Fibroblast of skin of abdomen (primary cell): ENCODE data around the gene BDH1.
"Not testable (repeated sequence)": the region's sequence is repeated elsewhere in the genome, so short reads cannot be mapped to it uniquely, and the experiment has no call there.

Source experiments
- DNase-seq: peaks from one replicate; pipeline ENCODE4 v3.0.0-alpha.2; 2013

Gene BDH1

DNA sequence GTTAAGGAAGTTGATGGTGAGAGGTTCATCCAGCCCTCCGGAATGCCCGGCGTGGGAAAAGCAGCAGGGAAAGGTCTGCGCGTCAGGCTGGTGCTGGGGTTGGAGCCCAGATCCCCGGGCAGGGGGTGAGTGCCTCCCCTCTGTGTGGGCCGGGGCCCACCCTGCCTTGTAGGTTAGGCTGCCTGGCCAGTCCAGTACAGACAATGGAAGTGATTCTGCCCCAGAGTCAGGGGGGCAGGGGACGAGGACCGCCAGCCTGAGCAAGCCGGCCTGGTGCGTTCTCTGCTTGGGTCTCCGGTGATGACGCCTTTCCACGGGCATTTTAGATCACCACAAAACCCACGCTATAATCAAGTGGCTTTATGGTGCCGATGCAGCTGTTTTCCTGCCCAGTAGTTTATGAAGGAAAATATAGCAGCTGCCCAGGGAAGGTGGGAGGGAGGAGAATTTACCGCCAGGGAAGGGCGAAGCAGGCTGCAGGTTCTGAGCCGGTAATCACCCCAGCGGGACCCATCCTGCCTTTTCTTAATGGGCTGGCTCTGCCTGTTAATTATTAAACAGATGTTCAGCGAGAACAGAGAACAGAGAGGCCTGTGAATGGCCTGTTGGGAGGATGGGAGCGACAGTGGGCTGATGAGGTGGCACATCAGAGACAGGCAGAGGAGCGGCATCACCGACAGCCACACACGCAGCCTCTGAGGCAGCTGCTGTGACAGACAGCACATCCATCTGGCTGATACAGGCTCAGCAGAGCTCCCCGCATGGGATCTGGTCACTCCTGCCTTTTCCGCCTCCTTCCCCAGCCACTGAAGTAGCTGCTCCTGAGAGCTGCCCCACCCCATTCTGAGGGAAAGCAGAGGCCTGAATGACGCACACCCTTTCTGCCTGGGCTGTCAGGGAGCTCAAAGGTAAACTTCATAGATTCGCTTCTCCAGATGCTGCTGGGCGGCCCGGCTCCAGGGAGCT, 35.2 kb downstream of the BDH1 start:
- DNase-seq = peak; percentile 64

DNA sequence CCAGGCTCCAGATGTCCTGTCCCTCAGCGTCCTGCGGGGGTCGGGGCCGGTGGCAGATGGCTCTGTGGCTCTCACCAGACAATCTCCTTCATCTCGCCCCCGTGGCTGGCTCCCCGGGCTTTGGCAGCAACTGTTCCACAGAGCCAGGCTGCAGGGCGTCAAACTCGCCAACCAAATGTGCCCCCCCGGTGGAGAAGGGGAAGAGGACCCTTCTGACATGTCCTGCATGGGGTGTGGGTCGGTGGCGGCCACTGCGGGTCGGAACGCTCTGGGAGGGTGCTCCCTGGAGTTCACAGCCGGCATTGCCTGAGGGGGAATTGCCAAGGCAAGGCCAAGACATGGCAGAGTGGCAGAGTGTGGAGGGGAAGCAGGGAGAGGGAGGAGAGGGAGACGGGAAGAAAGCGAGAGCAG, 36.0 kb downstream of the BDH1 start:
- DNase-seq = no peak

DNA sequence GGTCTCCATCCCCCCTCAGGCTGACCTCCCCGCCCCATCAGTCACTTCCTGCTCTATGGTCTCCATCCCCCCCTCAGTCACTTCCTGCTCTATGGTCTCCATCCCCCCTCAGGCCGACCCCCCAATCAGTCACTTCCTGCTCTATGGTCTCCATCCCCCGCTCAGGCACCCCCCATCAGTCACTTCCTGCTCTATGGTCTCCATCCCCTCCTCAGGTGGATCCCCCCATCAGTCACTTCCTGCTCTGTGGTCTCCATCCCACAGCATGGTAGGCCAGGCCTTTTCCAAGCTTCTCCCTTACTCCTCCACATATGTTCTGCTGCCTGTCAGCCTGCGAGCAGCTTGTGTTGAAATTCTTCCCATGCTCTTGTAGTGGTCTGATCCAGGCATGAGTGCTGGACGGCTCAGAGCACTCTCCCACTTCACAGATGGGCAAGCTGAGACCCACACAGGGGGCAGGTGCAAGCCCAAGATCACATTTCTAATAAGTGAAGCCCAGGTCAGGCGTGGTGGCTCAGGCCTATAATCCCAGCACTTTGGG, 36.8 kb downstream of the BDH1 start:
- DNase-seq = no peak

DNA sequence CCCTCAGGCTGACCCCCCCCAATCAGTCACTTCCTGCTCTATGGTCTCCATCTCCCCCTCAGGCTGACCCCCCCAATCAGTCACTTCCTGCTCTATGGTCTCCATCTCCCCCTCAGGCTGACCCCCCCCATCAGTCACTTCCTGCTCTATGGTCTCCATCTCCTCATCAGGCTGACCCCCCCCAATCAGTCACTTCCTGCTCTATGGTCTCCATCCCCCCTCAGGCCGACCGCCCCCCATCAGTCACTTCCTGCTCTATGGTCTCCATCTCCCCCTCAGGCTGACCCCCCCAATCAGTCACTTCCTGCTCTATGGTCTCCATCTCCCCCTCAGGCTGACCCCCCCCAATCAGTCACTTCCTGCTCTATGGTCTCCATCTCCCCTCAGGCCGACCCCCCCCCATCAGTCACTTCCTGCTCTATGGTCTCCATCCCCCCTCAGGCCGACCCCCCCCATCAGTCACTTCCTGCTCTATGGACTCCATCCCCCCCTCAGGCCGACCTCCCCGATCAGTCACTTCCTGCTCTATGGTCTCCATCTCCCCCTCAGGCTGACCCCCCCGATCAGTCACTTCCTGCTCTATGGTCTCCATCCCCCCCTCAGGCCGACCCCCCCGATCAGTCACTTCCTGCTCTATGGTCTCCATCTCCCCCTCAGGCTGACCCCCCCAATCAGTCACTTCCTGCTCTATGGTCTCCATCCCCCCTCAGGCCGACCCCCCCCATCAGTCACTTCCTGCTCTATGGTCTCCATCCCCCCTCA, 37.7 kb downstream of the BDH1 start:
- not testable (repeated sequence) for DNase-seq

DNA sequence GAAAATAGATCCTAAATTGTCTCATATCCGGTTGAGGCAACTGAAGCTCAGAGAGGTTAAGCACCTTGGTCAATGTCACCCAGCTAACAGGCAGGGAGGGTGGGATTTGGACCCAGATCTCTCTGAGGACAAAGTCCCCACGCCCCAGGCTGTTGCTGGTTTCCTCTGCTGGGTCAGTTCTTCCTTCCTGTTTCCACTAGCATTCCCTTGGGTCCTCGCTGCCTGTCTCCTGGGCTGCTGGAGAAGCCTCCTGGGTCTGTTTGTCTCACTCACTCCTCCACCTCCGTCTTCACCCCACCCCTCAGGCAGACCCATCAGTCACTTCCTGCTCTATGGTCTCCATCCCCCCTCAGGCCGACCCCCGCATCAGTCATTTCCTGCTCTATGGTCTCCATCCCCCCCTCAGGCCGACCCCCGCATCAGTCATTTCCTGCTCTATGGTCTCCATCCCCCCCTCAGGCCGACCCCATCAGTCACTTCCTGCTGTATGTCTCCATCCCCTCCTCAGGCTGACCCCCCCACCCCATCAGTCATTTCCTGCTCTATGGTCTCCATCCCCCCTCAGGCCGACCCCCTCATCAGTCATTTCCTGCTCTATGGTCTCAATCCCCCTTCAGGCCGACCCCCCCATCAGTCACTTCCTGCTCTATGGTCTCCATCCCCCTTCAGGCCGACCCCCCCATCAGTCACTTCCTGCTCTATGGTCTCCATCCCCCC, 38.7 kb downstream of the BDH1 start:
- peak; percentile 43 for DNase-seq

DNA sequence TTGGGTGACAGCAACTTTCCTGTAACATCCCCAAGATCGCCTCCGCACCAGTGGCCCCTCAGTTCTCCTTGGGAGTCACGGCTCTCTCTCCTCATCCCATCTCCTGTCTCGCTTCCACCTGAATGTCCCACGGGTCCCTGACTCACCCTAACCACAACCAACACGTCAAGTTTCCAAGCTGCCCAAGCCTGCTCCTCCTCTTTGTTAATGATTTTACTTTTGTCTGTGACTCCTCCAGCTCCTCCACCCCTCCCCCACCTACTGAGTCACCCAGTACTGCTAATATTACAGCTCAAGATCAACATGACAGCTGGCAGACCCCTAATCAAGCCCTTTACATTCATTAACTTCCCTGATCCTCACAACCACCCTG, 39.3 kb downstream of the BDH1 start:
- DNase-seq = peak; percentile 94

DNA sequence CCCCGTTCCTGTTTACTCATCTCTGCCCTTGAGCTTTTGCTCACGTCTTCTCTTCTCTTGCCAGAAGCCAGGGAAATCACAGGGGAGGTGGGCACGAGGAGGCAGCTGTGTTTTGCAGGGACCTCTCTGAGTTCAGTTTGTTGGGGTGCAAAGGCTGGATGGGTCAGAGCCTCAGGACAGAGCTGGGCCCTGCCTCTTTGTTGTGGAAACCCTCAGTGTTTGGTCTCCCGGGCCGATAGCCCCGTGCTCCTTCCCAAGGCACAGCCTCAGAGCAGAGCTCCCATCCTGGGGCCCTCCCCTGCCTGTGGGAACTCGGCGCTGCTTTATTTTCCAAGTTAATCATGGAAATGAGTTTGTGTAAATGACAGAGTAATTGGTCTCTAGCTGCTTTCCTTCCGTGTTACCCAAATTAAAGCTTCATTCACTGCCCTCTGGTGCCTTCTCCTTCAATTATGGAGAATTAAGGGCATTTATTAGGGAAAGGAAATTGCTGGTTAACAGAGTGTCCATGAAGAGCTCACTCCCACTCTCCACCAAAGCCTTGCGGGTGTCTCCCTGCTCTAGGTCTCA, 40.9 kb downstream of the BDH1 start:
- no peak for DNase-seq

DNA sequence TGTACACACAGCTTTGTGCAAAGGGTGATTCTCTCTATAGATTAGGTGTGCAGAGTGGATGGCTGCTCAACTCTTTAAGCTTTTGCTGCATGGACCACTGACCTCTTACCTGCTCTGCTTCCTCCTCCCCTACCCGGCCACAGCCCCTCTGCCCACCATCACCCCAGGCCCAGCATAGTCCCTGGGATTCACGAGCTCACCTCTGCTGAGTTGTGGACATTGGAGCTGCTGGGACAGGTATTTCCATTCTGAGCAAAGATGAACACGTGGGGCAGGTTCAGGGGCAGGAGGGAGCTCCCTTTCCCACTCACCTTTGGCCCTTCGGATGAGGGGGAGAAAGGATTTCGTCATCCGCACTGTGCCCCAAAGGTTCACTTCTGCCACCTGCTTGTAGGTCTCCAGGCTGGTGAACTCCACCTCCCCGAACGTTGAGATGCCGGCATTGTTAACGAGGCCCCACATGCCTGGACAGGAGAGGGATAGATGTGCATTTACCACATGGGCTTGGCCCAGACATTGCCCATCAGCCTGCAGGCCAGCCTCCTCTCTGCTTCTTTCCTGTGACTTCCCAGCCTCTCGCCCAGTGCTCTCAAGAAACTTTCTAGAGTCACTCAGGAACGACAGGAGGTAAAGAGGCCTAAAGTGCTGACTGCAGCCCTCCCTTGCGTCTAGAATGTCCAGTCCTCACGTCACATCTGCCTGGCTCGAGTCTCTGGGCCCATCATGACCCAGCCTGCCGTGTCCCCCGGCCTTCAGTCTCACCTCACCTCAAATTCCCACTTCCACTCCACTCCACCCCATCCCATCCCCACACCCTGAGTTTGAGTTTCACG, 41.6 kb downstream of the BDH1 start:
- DNase-seq = no peak

DNA sequence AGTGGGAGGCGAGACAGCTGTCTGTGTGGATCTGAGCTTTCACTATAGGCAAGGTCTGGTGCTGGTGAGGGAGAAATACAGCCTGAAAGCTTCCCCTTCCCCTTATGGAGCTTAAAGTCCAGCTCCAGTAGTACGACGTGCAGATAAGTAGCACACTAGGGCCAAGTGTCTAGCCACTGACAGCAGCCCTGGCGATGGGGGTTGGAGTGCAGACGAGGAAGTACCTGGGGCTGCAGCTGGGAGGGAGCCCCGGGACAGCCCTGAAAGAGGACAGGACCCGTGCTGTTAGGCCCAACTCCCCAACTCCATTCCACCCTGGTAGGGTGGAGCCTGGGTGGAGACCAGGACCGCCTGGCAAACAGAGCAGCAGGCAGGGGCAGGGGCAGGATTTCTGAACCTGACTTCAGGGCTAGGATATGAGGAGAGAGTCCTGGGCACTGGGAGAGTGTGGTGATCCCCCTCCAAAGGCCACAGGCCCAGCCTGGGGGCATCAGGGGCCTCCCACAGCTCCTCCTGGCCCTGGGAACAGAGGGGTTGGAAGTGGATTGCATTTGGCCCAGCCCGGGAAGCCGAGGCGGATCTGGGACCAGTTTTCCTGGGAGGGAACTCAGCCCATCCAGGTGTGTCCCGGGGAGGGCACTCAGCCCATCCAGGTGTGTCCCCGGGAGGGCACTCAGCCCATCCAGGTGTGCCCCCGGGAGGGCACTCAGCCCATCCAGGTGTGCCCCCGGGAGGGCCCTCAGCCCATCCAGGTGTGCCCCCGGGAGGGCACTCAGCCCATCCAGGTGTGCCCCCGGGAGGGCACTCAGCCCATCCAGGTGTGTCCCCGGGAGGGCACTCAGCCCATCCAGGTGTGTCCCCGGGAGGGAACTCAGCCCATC, 42.8 kb downstream of the BDH1 start:
- DNase-seq = no peak

DNA sequence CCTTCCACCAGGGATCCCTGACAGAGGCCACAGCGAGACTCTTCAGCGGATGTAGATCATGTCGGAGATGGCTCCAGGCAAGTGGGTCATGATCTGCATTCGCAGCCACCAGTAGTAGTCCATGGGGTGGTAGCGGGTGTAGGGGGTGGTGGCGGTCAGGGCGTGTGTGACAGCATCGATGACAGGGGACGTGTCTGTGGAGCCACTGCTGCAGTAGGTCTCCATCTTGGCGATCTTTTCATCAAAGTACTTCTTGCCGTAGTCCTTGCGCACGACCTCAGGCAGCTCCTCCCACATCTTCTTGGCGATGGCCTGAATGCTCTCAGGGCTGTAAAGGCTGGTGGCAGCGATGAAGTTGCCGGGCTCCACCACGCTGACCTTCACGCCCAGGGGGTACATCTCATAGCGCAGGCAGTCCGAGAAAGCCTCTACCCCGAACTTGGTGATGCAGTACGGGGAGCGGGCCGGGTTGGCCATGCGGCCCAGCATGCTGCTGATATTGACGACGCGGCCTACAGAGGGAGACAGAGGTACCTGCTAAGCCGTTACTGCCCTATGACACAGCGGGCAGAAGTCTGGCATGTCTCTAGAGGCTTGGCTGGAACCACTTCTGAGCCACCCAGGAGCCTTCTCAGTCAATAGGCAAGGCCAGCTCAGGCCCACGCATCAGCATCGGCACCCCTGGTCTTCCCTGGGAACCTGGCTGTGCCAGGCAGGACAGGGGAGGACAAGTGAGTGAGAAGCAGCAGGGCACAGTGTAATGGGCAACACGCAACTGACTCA, 43.7 kb downstream of the BDH1 start:
- no peak for DNase-seq

DNA sequence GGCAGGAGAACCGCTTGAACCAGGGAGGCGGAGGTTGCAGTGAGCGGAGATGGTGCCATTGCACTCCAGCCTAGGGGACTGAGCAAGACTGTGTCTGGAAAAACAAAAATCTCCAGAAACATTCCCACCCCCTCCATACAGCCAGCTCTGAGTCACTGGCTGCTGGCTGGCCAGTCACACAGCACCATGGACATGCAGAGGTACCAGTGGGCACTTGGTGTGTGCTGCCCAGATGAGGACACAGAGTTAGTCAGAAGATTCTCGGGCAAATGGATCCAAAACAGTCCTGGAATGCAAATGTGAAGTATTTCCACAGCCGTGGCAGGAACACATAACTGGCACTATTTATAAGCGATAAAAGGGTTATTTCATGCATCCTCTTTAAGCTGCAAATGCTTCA, 44.6 kb downstream of the BDH1 start:
- peak; percentile 40 for DNase-seq

DNA sequence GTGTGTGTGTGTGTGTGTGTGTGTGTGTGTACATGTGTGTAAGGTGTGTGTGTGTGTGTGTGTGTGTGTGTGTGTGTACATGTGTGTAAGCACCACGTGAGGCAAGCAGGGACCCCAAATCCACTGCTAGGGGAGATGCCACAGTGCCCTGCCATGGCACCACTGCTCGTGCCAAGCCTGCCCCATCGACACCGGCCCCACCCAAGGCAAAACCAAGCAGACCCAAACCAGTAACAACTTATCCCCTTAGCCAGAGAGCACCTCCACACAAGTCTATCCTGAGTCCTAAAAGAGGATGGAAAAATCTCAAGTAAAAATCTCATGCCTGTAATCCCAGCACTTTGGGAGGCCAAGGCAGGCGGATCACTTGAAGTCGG, 45.1 kb downstream of the BDH1 start:
- DNase-seq = no peak

DNA sequence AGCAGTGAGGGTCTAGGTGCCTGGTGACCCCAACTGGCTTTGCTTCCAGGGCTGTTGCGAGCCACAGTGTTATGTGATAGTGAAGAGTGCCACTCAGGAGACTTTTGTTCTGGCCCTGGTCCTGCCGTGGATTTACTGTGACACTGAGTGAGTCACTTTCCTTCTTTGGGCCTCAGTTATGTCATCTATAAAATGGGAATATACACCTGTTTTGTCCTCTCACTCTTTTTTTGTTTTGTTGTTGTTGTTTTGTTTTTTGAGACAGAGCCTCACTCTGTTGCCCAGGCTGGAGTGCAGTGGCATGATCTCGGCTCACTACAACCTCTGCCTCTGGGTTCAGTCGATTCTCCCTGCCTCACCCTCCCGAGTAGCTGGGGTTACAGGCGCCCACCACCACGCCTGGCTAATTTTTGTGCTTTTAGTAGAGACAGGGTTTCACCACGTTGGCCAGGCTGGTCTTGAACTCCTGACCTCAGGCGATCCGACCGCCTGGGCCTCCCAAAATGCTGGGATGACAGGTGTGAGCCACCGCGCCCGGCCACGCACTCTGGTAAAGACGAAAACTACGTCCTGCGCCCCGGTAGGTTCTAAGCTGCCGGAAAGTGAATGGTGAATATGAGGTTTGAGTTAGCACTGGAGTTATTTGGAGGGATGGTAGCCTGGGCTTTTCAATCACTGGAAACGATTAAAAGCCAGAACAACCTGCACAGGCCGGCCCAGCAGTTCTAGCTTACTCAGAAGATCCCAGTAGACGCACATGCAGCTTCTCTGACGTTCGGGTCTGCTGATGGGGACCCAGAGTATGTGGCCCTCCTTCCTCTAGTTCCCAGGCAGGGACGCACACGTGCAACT, 46.6 kb downstream of the BDH1 start:
- no peak for DNase-seq

DNA sequence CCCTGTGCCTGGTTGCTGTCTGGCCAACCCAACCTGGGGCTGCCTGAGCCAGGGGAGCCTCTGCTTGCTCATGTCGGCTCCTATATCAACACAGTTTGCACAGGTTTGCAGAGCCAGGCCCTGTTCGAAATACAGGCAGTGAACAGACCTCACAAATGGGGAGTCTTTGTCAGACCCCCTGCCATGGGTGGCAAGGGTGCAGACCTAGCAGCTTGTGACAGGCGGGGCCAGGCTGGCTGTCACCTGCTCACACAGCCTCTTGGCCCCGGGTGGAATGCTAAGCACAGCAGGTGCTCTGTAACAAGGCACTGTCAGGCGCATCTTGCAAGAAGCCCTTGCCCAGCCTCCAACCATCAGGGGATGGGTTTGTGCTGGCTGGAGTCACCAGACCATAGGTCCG, 47.3 kb downstream of the BDH1 start:
- DNase-seq = no peak

DNA sequence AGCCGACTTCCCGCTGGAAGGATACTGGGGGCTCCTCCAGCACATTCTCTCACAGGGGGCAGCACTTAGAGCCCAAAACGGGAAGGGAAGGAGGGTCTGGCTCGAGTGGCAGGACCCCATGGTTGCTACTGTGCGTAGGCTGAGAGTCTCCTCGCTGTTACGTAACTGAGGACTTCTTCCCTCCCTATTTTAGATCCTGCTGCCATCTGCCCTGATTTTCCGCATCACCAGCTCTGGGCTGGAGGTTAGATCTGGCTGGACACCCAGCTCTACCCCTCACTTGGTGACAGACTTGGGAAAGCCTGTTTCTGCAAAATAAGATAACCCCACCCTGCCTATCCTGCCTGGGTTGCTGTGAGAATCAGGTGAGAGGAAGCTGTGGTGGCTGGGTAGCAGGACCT, 47.7 kb downstream of the BDH1 start:
- DNase-seq = no peak

DNA sequence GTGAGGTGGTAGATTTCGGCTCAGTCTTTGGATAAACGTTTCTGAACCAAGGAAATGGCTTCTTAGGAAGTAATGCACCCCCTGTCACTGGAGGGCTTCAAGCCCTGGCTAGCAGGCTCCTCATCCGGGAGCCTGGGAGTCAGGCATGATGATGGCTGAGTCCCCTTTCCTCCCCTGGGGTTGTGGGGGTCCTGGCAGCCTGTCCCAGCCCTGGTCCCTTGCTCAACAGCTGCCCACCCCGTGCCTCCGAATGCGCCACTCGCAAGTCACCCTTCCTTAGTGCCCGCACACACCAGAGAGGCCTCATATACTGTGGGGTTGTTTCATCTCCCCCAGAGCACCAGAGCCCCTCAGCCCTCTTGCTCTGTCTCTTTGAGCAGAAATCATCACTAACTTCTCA, 48.2 kb downstream of the BDH1 start:
- DNase-seq = no peak

DNA sequence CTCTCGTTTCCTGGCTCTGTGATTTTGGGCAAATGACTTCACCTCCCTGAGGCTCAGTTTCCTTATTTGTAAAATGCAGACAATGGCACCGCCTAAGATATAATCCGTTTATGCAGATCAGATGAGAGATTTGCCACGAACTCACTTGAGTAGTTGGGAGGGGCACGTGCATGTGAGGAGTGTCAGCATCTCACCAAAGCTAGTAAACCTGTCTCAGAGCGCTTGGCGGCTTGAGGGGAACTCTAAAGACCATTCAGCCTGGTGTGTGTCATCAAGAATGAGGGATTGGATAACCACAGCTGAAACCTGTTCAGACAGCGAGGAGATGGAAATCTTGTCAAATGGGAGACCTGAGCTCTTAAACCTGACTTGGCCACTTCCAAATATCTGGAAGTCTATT, 48.7 kb downstream of the BDH1 start:
- no peak for DNase-seq

DNA sequence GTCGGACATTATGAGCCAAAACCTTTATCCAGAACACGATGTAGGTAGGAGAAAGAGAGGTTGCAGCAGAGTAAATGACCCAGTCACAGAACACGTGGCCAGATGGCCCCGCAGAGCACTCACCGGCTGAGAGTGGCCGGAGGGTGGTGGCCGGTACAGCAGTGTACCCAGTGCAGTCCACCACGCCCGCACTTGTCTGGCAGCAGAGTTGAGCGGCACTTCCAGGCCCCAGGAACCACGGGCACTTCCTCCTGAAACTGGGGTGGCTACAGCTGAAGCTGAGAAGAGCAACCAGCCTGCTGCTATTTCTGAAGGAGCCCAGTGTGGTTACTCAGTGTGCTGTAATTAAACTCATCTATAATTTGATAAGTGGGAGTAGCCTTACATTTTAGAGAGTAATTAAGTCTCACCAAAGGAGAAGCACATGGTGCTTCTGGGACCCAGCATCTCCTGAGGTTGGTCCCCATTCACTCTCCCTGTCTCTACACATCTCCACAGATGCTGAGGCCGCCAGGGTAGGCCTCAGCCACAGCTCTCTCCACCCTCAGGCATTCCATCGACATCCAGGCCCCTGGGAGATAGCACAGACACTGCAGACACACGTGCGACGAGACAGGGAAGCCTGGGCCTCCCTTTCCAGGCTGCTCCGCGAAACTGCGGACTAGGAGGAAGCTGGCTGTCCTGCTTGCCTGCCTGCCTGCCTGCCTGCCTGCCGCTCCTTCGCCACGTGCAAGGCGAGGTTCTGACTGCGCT, 49.8 kb downstream of the BDH1 start:
- DNase-seq = no peak
